Measurements from ENCODE around the gene KLHL26. TPM values are rescaled to one million over a fixed set of nuclear protein-coding genes. Genes with fewer than 3 reads are reported as not detected.
"Not testable (repeated sequence)": the region's sequence is repeated elsewhere in the genome, so short reads cannot be mapped to it uniquely, and the experiment has no call there.

Gene KLHL26
- total RNA-seq, 4 donors from 2014 or later, result 7.0 to 15.7 (median 7.6) TPM

DNA sequence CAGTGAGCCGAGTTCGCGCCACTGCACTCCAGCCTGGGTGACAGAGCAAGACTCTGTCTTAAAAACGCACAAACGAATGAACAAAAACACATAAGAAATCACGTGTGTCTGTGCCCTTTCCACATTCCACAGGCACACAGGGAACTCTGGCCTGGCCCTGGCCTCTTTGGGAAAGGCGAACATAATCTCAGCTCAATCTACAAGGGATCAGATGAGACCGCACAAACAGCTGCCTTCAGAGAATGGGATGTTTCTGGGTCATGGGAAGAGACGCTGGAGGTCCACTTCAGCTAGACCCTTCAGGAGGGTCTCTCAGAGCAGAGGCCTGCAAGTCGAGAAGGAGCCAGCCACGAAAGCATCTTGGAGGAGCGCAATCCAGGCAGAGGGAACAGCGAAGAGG lies 40.3 kb downstream of the KLHL26 start:
- H3K4me3 ChIP-seq, result no peak overlapping the region
- 74 to 100% methylated on average over 1 to 13 of the region's 13 CpGs for WGBS, 2 donors (ENCODE audit: low coverage in 1 of 2)
- no peaks in the 10 kb centered on the region for H3K36me3 ChIP-seq
- H3K27me3 ChIP-seq, result no peaks in the 10 kb centered on the region
- no peak for DNase-seq
- H3K27ac ChIP-seq, result peak overlapping the region in 1 of 4 donors; percentile 56
- intact Hi-C loops (cut with DNase I; ENCODE audit: low total_unique reads), result no loop called here
- H3K9me3 ChIP-seq, result no peaks in the 10 kb centered on the region
- in situ Hi-C loops (cut with MboI; ENCODE audit: low pct_ligation_motif_present in 1 of 4, low pct_unique_long_range_greater_than_20kb in 1 of 4, low sequenced_read_pairs in 3 of 4), result no loop called here
- peaks cover 4 to 17% (median 9%) of the 10 kb centered on the region in 4 donors for H3K4me1 ChIP-seq
- TF ChIP-seq POLR2A (IDR thresholded peaks at IDR 0.05) (no peak), POLR2AphosphoS5 (IDR thresholded peaks at IDR 0.05) (no peak), EP300 (IDR thresholded peaks at IDR 0.05; ENCODE audit: low read depth) (no peak)
- TF ChIP-seq, protein P1, sequence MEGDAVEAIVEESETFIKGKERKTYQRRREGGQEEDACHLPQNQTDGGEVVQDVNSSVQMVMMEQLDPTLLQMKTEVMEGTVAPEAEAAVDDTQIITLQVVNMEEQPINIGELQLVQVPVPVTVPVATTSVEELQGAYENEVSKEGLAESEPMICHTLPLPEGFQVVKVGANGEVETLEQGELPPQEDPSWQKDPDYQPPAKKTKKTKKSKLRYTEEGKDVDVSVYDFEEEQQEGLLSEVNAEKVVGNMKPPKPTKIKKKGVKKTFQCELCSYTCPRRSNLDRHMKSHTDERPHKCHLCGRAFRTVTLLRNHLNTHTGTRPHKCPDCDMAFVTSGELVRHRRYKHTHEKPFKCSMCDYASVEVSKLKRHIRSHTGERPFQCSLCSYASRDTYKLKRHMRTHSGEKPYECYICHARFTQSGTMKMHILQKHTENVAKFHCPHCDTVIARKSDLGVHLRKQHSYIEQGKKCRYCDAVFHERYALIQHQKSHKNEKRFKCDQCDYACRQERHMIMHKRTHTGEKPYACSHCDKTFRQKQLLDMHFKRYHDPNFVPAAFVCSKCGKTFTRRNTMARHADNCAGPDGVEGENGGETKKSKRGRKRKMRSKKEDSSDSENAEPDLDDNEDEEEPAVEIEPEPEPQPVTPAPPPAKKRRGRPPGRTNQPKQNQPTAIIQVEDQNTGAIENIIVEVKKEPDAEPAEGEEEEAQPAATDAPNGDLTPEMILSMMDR (IDR thresholded peaks at IDR 0.05), result no peak

DNA sequence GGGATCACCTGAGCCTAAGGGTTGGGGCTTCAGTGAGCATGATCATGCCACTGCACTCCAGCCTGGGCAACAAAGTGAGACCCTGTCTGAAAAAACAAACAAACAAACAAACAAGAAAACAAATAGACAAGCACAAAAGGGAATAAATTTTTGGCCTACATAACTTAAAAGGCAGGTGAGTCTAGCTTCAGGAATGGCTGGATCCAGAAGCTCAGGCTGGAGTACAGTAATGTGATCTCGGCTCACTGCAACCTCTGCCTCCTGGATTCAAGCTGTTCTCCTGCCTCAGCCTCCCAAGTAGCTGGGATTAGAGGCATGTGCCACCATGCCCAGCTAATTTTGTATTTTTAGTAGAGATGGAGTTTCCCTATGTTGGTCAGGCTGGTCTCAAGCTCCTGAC lies 43.3 kb downstream of the KLHL26 start:
- DNase-seq; in situ Hi-C loops (cut with MboI; ENCODE audit: low pct_ligation_motif_present in 1 of 4, low pct_unique_long_range_greater_than_20kb in 1 of 4, low sequenced_read_pairs in 3 of 4); H3K4me3 ChIP-seq; intact Hi-C loops (cut with DNase I; ENCODE audit: low total_unique reads); H3K36me3 ChIP-seq; H3K9me3 ChIP-seq; H3K27me3 ChIP-seq; H3K27ac ChIP-seq: not testable (repeated sequence)
- H3K4me1 ChIP-seq, result peaks cover 6 to 26% (median 19%) of the 10 kb centered on the region in 4 donors
- WGBS, 2 donors (ENCODE audit: low coverage in 1 of 2), result 100% methylated on average over 1 of the region's 1 CpG; no CpG with 5 or more reads in 1 of the 2 donors

DNA sequence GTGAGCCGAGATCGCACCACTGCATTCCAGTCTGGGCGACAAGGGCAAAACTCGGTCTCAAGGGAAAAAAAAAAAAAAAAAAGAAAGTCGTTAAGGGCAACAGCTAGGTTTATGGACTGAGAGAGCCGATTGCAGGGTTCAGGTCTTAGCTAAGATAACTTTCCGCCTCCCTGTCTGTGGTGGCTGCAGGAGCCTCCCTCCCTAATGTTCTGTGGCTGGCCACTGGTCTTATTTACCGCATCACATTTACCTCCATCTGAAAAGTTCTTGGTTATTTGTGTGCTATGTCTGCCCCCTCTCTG lies 45.9 kb downstream of the KLHL26 start:
- peaks cover 6 to 22% (median 13%) of the 10 kb centered on the region in 4 donors for H3K4me1 ChIP-seq
- no peaks in the 10 kb centered on the region for H3K9me3 ChIP-seq
- in situ Hi-C loops (cut with MboI; ENCODE audit: low pct_ligation_motif_present in 1 of 4, low pct_unique_long_range_greater_than_20kb in 1 of 4, low sequenced_read_pairs in 3 of 4), result no loop called here
- TF ChIP-seq EP300 (IDR thresholded peaks at IDR 0.05; ENCODE audit: low read depth), result no peak
- TF ChIP-seq POLR2A (IDR thresholded peaks at IDR 0.05), result no peak
- TF ChIP-seq POLR2AphosphoS5 (IDR thresholded peaks at IDR 0.05), result no peak
- TF ChIP-seq, protein P1 (IDR thresholded peaks at IDR 0.05), result no peak
- H3K27me3 ChIP-seq, result no peaks in the 10 kb centered on the region
- intact Hi-C loops (cut with DNase I; ENCODE audit: low total_unique reads), result no loop called here
- WGBS, 2 donors (ENCODE audit: low coverage in 1 of 2), result 22 to 26% methylated on average over 4 to 8 of the region's 8 CpGs
- H3K36me3 ChIP-seq, result no peaks in the 10 kb centered on the region
- H3K4me3 ChIP-seq, result peak overlapping the region in 3 of 4 donors; percentile 34 to 72 (median 51)
- peak overlapping the region; percentile 78 to 86 (median 84) for H3K27ac ChIP-seq
- no peak for DNase-seq

- Histone ChIP-seq H3K27me3 (no peaks in the 10 kb centered on the region), H3K4me1 (peaks cover 6 to 17% (median 11%) of the 10 kb centered on the region in 4 donors), H3K36me3 (no peaks in the 10 kb centered on the region), H3K4me3 (peak within 1 kb of the TSS; percentile 34 to 72 (median 52)), H3K27ac (peak within 1 kb of the TSS; percentile 78 to 86 (median 84)), H3K9me3 (no peaks in the 10 kb centered on the region)
- intact Hi-C loops (cut with DNase I; ENCODE audit: low total_unique reads) (no loop called here), in situ Hi-C loops (cut with MboI; ENCODE audit: low pct_ligation_motif_present in 1 of 4, low pct_unique_long_range_greater_than_20kb in 1 of 4, low sequenced_read_pairs in 3 of 4) (no loop called here)
- 2 to 20% methylated on average over 1 to 46 of the region's 93 CpGs for WGBS, 2 donors (ENCODE audit: low coverage in 1 of 2)
- peak; percentile 94 for DNase-seq
- TF ChIP-seq POLR2A (IDR thresholded peaks at IDR 0.05) (peak; percentile 60), EP300 (IDR thresholded peaks at IDR 0.05; ENCODE audit: low read depth) (no peak), POLR2AphosphoS5 (IDR thresholded peaks at IDR 0.05) (peak; percentile 45 to 76 (median 54))
- TF ChIP-seq, protein P1 (IDR thresholded peaks at IDR 0.05), result no peak
Observed at GRCh38 chr19:18683109-18683957, 46.5 kb downstream of the KLHL26 start, which contains the start of gene CRTC1. Gene CRTC1, plus strand, starts transcription at chr19:18683680. Its CDS starts 23 bp downstream, at chr19:18683703.

Data from transverse colon (tissue), 4 donors.